Measurements from ENCODE around the gene CCDC158. TPM values are rescaled to one million over a fixed set of nuclear protein-coding genes. Genes with fewer than 3 reads are reported as not detected.

CCDC158 gene
- total RNA-seq, 3 donors from 2014 or later (not counting 1 experiment from before 2014, with no cell fraction given): not detected

DNA sequence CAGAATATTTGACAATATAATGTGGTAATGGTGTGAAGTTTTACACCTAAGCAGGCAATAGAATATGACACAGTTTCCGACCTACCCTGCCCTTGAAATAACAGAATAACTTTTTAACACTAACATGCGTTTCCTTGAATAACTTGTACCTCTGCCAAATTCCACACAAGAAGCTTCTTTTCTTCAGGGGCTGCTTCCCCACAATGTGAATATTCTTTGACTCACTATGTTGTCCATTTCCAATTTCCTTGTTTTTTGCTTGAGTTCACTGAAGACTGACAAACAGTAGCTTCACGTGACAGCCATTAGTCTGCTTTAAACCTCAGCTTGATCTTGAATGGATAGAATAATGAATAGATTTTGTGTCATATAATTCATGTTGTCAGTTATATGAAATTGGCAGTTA is 28.4 kb upstream of the CCDC158 start:
- intact Hi-C loops (cut with micrococcal nuclease): no loop called here
- Histone ChIP-seq H3K27ac (ENCODE audit: low read length) (peak overlapping the region; percentile 72), H3K27me3 (ENCODE audit: control insufficient read depth, insufficient read depth, low read length) (no peaks in the 10 kb centered on the region), H3K9me3 (ENCODE audit: control insufficient read depth, insufficient read depth, low read length) (no peaks in the 10 kb centered on the region), H3K4me3 (ENCODE audit: low read length) (no peak overlapping the region), H3K36me3 (ENCODE audit: control insufficient read depth, insufficient read depth, low read length) (no peaks in the 10 kb centered on the region), H3K4me1 (ENCODE audit: control insufficient read depth, insufficient read depth, low read length) (peaks cover 3% of the 10 kb centered on the region)
- H3K27me3 Mint-ChIP-seq (ENCODE audit: low read depth in 2 of 2): no peaks in the 10 kb centered on the region
- no peak for DNase-seq
- no peaks in the 10 kb centered on the region for H3K9me3 Mint-ChIP-seq
- TF ChIP-seq, protein P1, sequence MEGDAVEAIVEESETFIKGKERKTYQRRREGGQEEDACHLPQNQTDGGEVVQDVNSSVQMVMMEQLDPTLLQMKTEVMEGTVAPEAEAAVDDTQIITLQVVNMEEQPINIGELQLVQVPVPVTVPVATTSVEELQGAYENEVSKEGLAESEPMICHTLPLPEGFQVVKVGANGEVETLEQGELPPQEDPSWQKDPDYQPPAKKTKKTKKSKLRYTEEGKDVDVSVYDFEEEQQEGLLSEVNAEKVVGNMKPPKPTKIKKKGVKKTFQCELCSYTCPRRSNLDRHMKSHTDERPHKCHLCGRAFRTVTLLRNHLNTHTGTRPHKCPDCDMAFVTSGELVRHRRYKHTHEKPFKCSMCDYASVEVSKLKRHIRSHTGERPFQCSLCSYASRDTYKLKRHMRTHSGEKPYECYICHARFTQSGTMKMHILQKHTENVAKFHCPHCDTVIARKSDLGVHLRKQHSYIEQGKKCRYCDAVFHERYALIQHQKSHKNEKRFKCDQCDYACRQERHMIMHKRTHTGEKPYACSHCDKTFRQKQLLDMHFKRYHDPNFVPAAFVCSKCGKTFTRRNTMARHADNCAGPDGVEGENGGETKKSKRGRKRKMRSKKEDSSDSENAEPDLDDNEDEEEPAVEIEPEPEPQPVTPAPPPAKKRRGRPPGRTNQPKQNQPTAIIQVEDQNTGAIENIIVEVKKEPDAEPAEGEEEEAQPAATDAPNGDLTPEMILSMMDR (IDR thresholded peaks at IDR 0.05): no peak
- peak overlapping the region; percentile 79 for H3K4me3 Mint-ChIP-seq
- H3K4me1 Mint-ChIP-seq: peaks cover 34 to 48% of the 10 kb centered on the region in 2 donors
- ATAC-seq: peak; percentile 79 to 91 (median 80)
- H3K36me3 Mint-ChIP-seq: no peaks in the 10 kb centered on the region
- WGBS (ENCODE audit: insufficient coverage): 45% methylated on average over 3 of the region's 3 CpGs
- H3K27ac Mint-ChIP-seq: peak overlapping the region; percentile 80 to 83

DNA sequence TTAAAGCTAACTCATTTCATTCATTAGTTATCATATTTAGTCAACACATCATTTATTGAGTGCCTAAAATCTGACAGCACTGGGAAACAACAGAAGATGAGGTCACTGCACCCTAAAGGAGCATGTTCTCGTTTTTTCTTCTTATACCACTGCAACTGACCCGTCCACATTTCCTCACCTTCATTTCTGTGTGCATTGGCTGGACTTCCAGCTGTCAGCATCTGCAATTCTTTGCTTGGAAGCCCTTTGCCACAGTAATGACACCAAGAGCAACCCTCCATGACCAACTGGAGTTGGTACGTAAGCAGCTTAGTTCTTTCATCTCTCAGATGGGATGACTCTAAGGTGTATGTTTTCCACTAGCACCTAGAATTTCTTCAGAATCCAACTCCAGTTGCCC is 27.3 kb upstream of the CCDC158 start:
- TF ChIP-seq, protein P1 (IDR thresholded peaks at IDR 0.05): no peak
- peaks cover 34 to 48% of the 10 kb centered on the region in 2 donors for H3K4me1 Mint-ChIP-seq
- H3K36me3 Mint-ChIP-seq: no peaks in the 10 kb centered on the region
- intact Hi-C loops (cut with micrococcal nuclease): no loop called here
- H3K4me3 ChIP-seq (ENCODE audit: low read length): no peak overlapping the region
- no peaks in the 10 kb centered on the region for H3K9me3 ChIP-seq (ENCODE audit: control insufficient read depth, insufficient read depth, low read length)
- H3K36me3 ChIP-seq (ENCODE audit: control insufficient read depth, insufficient read depth, low read length): no peaks in the 10 kb centered on the region
- peaks cover 3% of the 10 kb centered on the region for H3K4me1 ChIP-seq (ENCODE audit: control insufficient read depth, insufficient read depth, low read length)
- no peaks in the 10 kb centered on the region for H3K9me3 Mint-ChIP-seq
- peak overlapping the region in 1 of 2 donors; percentile 80 for H3K27ac Mint-ChIP-seq
- H3K27ac ChIP-seq (ENCODE audit: low read length): no peak overlapping the region
- H3K4me3 Mint-ChIP-seq: no peak overlapping the region
- WGBS (ENCODE audit: insufficient coverage): 74% methylated on average over 3 of the region's 3 CpGs
- no peaks in the 10 kb centered on the region for H3K27me3 ChIP-seq (ENCODE audit: control insufficient read depth, insufficient read depth, low read length)
- ATAC-seq (no peak), DNase-seq (no peak)
- no peaks in the 10 kb centered on the region for H3K27me3 Mint-ChIP-seq (ENCODE audit: low read depth in 2 of 2)

- H3K27ac ChIP-seq (ENCODE audit: low read length): no peak overlapping the region
- ATAC-seq: no peak
- no peaks in the 10 kb centered on the region for H3K27me3 ChIP-seq (ENCODE audit: control insufficient read depth, insufficient read depth, low read length)
- H3K4me3 ChIP-seq (ENCODE audit: low read length): no peak overlapping the region
- Mint-ChIP-seq H3K27ac (no peak overlapping the region), H3K27me3 (ENCODE audit: low read depth in 2 of 2) (no peaks in the 10 kb centered on the region), H3K4me3 (no peak overlapping the region), H3K36me3 (no peaks in the 10 kb centered on the region), H3K4me1 (peaks cover 34 to 48% of the 10 kb centered on the region in 2 donors), H3K9me3 (no peaks in the 10 kb centered on the region)
- peaks cover 3% of the 10 kb centered on the region for H3K4me1 ChIP-seq (ENCODE audit: control insufficient read depth, insufficient read depth, low read length)
- no peak for DNase-seq
- intact Hi-C loops (cut with micrococcal nuclease): no loop called here
- TF ChIP-seq, protein P1 (IDR thresholded peaks at IDR 0.05): no peak
- H3K36me3 ChIP-seq (ENCODE audit: control insufficient read depth, insufficient read depth, low read length): no peaks in the 10 kb centered on the region
- 74% methylated on average over 1 of the region's 1 CpG for WGBS (ENCODE audit: insufficient coverage)
- no peaks in the 10 kb centered on the region for H3K9me3 ChIP-seq (ENCODE audit: control insufficient read depth, insufficient read depth, low read length)
These were observed 26.5 kb upstream of the CCDC158 start for GRCh38 chr4:76447393-76447851.

DNA sequence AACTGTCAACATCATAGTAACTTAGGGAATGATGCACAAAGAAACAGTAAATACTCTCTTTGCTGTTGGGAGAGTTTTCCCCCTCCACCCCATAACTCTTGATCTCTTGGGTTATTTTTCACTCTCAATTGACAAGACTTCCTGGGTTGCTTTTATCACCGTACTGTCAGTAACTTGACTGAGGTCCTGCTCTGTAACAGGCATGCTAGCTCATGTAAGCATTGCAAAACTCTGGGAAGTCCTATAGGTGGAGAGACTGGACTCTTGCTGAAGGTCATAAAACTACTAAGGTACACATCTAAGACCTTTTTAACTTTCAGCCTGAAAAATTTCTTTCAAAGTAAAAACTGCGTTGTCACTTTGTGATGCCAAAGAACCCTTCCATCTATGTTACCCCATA is 25.0 kb upstream of the CCDC158 start:
- 75% methylated on average over 2 of the region's 2 CpGs for WGBS (ENCODE audit: insufficient coverage)
- DNase-seq (no peak), ATAC-seq (no peak)
- H3K4me1 ChIP-seq (ENCODE audit: control insufficient read depth, insufficient read depth, low read length): peaks cover 1% of the 10 kb centered on the region
- Mint-ChIP-seq H3K4me3 (no peak overlapping the region), H3K36me3 (no peaks in the 10 kb centered on the region), H3K4me1 (peaks cover 34 to 48% of the 10 kb centered on the region in 2 donors), H3K27ac (no peak overlapping the region), H3K27me3 (ENCODE audit: low read depth in 2 of 2) (no peaks in the 10 kb centered on the region), H3K9me3 (no peaks in the 10 kb centered on the region)
- H3K4me3 ChIP-seq (ENCODE audit: low read length): no peak overlapping the region
- TF ChIP-seq, protein P1 (IDR thresholded peaks at IDR 0.05): no peak
- no peaks in the 10 kb centered on the region for H3K36me3 ChIP-seq (ENCODE audit: control insufficient read depth, insufficient read depth, low read length)
- no peaks in the 10 kb centered on the region for H3K9me3 ChIP-seq (ENCODE audit: control insufficient read depth, insufficient read depth, low read length)
- intact Hi-C loops (cut with micrococcal nuclease): no loop called here
- H3K27ac ChIP-seq (ENCODE audit: low read length): no peak overlapping the region
- H3K27me3 ChIP-seq (ENCODE audit: control insufficient read depth, insufficient read depth, low read length): no peaks in the 10 kb centered on the region

Data from natural killer cell (primary cell).